Uterus (tissue), 2 donors: Measurements from ENCODE around the gene RAI1.

Experiments used
- CTCF ChIP-seq, 4 experiments: fragments of 200-600 bp in 2 of 4; fragments of 450-650 bp in 2 of 4; sonication (generic) in 2 of 4; IDR thresholded peaks; one replicate each; pipeline ENCODE4 v1.5.1; 2016 to 2019; ENCODE audit warnings: antibody characterized with exemption in 4 of 4, mild to moderate bottlenecking in 2 of 4, moderate library complexity in 1 of 4
- POLR2A ChIP-seq, 2 donors: fragments of 450-650 bp; IDR thresholded peaks; one replicate each; pipeline ENCODE4 v1.6.1; 2016; ENCODE audit warnings: antibody characterized with exemption in 2 of 2, mild to moderate bottlenecking in 1 of 2, moderate library complexity in 1 of 2

GRCh38 chr17:17738901-17739300 is 57.6 kb downstream of the RAI1 start:
- TF ChIP-seq CTCF (IDR thresholded peaks at IDR 0.05) (no peak), POLR2A (IDR thresholded peaks at IDR 0.05) (no peak)
